Breast epithelium (tissue), 4 donors: ENCODE measurements around the gene CELA1. TPM values are rescaled to one million over a fixed set of nuclear protein-coding genes. Genes with fewer than 3 reads are reported as not detected.
"Not testable (repeated sequence)": the region's sequence is repeated elsewhere in the genome, so short reads cannot be mapped to it uniquely, and the experiment has no call there.

ENCODE experiments used
- DNase-seq, 2 donors: peaks; one replicate each; pipeline ENCODE4 v3.0.0-alpha.2; 2019; ENCODE audit warnings: low spot score in 2 of 2
- H3K27ac ChIP-seq, 2 donors: fragments of 200-600 bp; sonication (generic) in 1 of 2; one replicate each; pipeline ENCODE4 v1.5.1; 2016 to 2019; ENCODE audit warnings: mild to moderate bottlenecking in 1 of 2
- H3K27me3 ChIP-seq, 2 donors: fragments of 200-600 bp; sonication (generic) in 1 of 2; one replicate each; pipeline versions ENCODE4 v1.5.1 to v1.6.0; 2017 to 2019; ENCODE audit warnings: control low read depth in 1 of 2, mild to moderate bottlenecking in 1 of 2
- H3K36me3 ChIP-seq: fragments of 200-600 bp; one replicate; pipeline ENCODE4 v1.5.1; 2019
- H3K4me1 ChIP-seq, 2 donors: fragments of 200-600 bp; sonication (generic); one replicate each; pipeline ENCODE4 v1.5.1; 2016 to 2019; ENCODE audit warnings: control low read depth in 1 of 2
- H3K4me3 ChIP-seq, 3 donors: fragments of 200-600 bp; sonication (generic); 1 replicate in 2 of 3; 2 replicates in 1 of 3; pipeline ENCODE4 v1.5.1; 2016 to 2019; ENCODE audit warnings: mild to moderate bottlenecking in 3 of 3, moderate library complexity in 2 of 3
- H3K9me3 ChIP-seq, 2 donors: fragments of 200-600 bp; sonication (generic) in 1 of 2; one replicate each; pipeline ENCODE4 v1.5.1; 2016 to 2019; ENCODE audit warnings: control low read depth in 1 of 2
- POLR2A ChIP-seq: fragments of 450-650 bp; IDR thresholded peaks from one replicate; pipeline ENCODE4 v1.6.1; 2016; ENCODE audit warnings: antibody characterized with exemption, mild to moderate bottlenecking, moderate library complexity
- POLR2AphosphoS5 ChIP-seq, 3 donors: sonication (generic); formaldehyde crosslinking; IDR thresholded peaks; one replicate each; pipeline ENCODE4 v1.6.1; 2017; ENCODE audit warnings: antibody characterized with exemption in 3 of 3
- intact Hi-C: fragments of 100-400 bp; cut with DNase I; formaldehyde crosslinking; loops from one replicate; pipeline ENCODE4 v1.15.1; 2023; ENCODE audit warnings: low total_unique reads
- total RNA-seq, 3 donors: library from RNA; depleted of rRNA; stranded (reverse); fragments of >200 nt; gene quantifications; one replicate each; pipeline ENCODE4 v1.1.0, GENCODE V29; 2016
- TF ChIP-seq, protein P1 (sequence below), 3 donors: fragments of 450-650 bp; IDR thresholded peaks; one replicate each; pipeline ENCODE4 v1.5.1; 2016 to 2017; ENCODE audit warnings: antibody characterized with exemption in 3 of 3, mild to moderate bottlenecking in 3 of 3, moderate library complexity in 3 of 3

The CELA1 gene
- total RNA-seq, 3 donors from 2014 or later: not detected

DNA sequence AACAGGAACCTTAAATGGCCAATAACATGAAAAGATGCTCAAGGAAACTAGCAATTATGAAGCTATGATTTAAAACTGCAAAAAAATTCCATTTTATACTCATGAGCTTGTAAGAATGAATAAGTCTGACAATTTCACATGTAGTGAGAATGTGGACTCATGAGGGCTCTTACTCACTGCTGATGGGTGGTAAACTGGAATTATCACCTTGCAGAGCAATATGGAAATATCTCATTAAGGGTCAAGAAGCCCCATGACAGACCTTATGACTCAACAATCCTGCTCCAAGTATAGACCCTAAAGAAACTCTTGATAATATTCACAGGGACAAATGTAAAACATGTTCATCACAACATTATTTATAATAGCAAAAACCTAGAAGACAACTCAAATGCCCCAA is 52.8 kb downstream of the CELA1 start:
- no peaks in the 10 kb centered on the region for H3K36me3 ChIP-seq
- H3K4me3 ChIP-seq: no peak overlapping the region
- H3K27ac ChIP-seq: no peak overlapping the region
- intact Hi-C loops: no loop called here
- TF ChIP-seq POLR2AphosphoS5 (IDR thresholded peaks at IDR 0.05) (no peak), POLR2A (no peak)
- TF ChIP-seq, protein P1, sequence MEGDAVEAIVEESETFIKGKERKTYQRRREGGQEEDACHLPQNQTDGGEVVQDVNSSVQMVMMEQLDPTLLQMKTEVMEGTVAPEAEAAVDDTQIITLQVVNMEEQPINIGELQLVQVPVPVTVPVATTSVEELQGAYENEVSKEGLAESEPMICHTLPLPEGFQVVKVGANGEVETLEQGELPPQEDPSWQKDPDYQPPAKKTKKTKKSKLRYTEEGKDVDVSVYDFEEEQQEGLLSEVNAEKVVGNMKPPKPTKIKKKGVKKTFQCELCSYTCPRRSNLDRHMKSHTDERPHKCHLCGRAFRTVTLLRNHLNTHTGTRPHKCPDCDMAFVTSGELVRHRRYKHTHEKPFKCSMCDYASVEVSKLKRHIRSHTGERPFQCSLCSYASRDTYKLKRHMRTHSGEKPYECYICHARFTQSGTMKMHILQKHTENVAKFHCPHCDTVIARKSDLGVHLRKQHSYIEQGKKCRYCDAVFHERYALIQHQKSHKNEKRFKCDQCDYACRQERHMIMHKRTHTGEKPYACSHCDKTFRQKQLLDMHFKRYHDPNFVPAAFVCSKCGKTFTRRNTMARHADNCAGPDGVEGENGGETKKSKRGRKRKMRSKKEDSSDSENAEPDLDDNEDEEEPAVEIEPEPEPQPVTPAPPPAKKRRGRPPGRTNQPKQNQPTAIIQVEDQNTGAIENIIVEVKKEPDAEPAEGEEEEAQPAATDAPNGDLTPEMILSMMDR (IDR thresholded peaks at IDR 0.05): no peak
- no peaks in the 10 kb centered on the region for H3K9me3 ChIP-seq
- H3K4me1 ChIP-seq: no peaks in the 10 kb centered on the region
- no peaks in the 10 kb centered on the region for H3K27me3 ChIP-seq
- DNase-seq: no peak

DNA sequence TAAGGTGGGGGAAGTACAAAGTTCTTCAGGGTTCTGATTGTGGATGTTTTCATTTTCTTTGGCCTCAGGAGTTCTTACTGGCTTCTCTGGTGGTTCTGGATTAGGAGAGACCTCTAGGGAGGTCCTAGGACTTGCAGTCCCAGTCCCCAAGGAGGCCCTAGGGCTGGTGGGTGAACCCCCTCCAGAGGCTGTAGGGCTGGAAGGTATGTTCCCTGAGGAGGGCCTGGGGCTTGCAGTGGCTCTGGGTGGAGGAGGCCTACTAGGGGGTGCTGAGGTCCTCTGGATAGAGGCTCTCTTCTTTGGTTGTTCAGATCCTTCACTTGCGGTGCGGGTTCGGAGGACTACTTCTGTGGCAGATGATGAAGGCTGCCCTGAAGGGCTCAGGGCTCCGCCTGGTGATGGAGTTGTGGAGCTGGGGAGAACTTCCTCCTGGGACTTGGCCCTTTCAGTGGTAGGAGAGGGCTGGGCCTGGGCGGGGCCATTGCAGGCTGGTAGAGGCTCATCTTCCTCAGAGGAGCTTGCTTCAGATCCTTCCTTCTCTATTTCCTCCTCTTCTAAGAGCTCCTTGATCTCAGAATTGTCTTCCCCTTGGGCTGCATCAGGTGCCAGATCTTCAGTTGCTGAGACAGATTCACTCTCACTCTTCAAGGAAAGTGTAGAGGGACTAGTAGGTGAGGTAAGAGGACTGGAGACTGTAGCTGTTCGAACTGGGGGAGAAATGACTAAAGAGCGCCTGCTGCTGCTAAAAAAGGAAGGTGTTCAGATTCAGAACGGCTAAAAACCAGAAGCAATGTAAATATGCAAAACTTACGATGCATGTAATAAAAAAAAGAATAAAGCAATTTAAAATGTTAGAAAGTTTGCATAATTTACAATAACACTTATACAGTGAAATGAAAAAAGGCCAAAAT is 54.6 kb downstream of the CELA1 start:
- H3K27me3 ChIP-seq, DNase-seq, H3K27ac ChIP-seq, intact Hi-C loops, H3K36me3 ChIP-seq, H3K4me1 ChIP-seq, H3K4me3 ChIP-seq, H3K9me3 ChIP-seq: not testable (repeated sequence)

DNA sequence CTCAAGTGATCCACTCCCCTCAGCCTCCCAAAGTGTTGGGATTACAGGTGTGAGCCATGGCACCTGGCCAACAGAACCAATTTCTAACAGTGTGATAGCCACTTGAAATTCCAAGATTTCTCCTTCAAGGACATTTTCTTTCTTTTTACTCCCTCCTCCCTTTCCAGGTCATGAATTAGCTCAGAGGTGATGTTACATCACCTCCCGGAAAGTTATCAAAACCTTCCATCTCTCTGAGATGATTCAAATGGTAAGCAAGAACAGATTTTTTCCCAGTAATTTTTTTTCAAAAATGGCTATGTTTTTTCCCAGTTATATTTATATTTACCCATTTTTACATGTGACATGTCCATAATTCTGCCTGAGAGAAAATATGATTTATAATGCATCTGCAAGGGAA is 60.6 kb downstream of the CELA1 start:
- H3K4me3 ChIP-seq: no peak overlapping the region
- no peaks in the 10 kb centered on the region for H3K27me3 ChIP-seq
- no peaks in the 10 kb centered on the region for H3K4me1 ChIP-seq
- DNase-seq: no peak
- no peaks in the 10 kb centered on the region for H3K9me3 ChIP-seq
- TF ChIP-seq POLR2AphosphoS5 (IDR thresholded peaks at IDR 0.05): no peak
- TF ChIP-seq, protein P1 (IDR thresholded peaks at IDR 0.05): no peak
- intact Hi-C loops: no loop called here
- no peaks in the 10 kb centered on the region for H3K36me3 ChIP-seq
- no peak overlapping the region for H3K27ac ChIP-seq

DNA sequence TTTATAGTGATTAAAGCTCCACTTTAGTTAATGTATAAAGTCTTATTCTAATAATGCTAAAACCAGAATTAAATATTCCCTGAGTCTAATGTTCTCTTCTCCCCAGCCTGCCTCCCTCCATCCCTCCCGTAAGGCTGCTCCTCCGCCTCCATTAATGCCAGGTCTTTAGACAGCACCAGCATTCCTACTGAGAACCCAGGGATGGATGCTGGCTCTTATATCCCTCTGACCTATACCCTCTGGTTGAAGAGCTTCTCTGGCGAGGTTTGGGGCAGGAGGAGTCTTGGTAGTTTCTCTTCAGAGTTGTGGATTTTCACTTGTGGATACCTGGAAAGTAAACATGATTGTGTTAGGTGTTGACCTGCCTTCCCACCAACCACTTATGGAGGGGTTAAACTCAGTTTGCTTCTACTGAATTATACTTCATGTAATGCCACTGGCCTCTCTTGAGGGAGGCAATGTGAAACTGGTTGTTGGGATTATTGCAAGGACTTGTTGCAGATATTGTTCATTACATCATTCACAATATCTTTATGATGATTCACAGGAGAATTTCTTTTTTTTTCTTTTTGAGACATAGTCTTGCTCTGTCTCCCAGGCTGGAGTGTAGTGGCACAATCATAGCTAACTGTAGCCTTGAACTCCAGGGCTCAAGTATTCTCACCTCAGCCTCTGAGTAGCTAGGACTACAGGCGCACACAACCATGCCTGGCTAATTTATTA is 65.1 kb downstream of the CELA1 start:
- DNase-seq: no peak

More for the DNA sequence above, 65.1 kb downstream of the CELA1 start:
- no peak overlapping the region for H3K27ac ChIP-seq
- H3K9me3 ChIP-seq: no peaks in the 10 kb centered on the region
- no peaks in the 10 kb centered on the region for H3K36me3 ChIP-seq
- intact Hi-C loops: no loop called here
- H3K27me3 ChIP-seq: no peaks in the 10 kb centered on the region
- H3K4me1 ChIP-seq: no peaks in the 10 kb centered on the region
- no peak for TF ChIP-seq POLR2A
- no peak for TF ChIP-seq POLR2AphosphoS5 (IDR thresholded peaks at IDR 0.05)
- TF ChIP-seq, protein P1 (IDR thresholded peaks at IDR 0.05): no peak
- no peak overlapping the region for H3K4me3 ChIP-seq

Other genes starting within 250 kb of the CELA1 start
- gene TFCP2, start 173.5 kb downstream of the CELA1 start, total RNA-seq: 10 to 100 TPM; 14.6 to 22.1 (median 16.4) TPM
- gene POU6F1, start 128.6 kb downstream of the CELA1 start, total RNA-seq: 10 to 100 TPM; 10.5 to 23.3 (median 15.2) TPM
- 100 to 1,000 TPM; 318 to 408 (median 330) TPM for gene DAZAP2, start 107.9 kb downstream of the CELA1 start, total RNA-seq
- gene SMAGP, start 76.3 kb downstream of the CELA1 start, total RNA-seq: 10 to 100 TPM in 2 of 3 donors, 1 to 10 TPM in 1; 5.8 to 16.1 (median 15.5) TPM
- gene BIN2, start 22.5 kb downstream of the CELA1 start, total RNA-seq: 1 to 10 TPM; 2.3 to 7.6 (median 6.2) TPM
- gene GALNT6, start 44.7 kb upstream of the CELA1 start, total RNA-seq: 10 to 100 TPM in 2 of 3 donors, 1 to 10 TPM in 1; 5.8 to 55.8 (median 48.2) TPM
- gene SLC4A8, start 78.2 kb upstream of the CELA1 start, total RNA-seq: 1 to 10 TPM in 2 of 3 donors, under 1 TPM in 1; 0.64 to 8.3 (median 6.2) TPM
- gene SCN8A, start 244.6 kb upstream of the CELA1 start, total RNA-seq: 1 to 10 TPM in 2 of 3 donors, under 1 TPM in 1; 0.32 to 5.0 (median 1.6) TPM